ENCODE measurements around the gene KRTAP10-2.

The KRTAP10-2 gene

GRCh38 chr21:44575307-44576024, 24.2 kb upstream of the KRTAP10-2 start:
- TF ChIP-seq TAF1 (IDR thresholded peaks at IDR 0.05; ENCODE audit: low read depth) (no peak), EGR1 (IDR thresholded peaks at IDR 0.05) (no peak), RAD21 (IDR thresholded peaks at IDR 0.05; ENCODE audit: low read depth) (no peak)

DNA sequence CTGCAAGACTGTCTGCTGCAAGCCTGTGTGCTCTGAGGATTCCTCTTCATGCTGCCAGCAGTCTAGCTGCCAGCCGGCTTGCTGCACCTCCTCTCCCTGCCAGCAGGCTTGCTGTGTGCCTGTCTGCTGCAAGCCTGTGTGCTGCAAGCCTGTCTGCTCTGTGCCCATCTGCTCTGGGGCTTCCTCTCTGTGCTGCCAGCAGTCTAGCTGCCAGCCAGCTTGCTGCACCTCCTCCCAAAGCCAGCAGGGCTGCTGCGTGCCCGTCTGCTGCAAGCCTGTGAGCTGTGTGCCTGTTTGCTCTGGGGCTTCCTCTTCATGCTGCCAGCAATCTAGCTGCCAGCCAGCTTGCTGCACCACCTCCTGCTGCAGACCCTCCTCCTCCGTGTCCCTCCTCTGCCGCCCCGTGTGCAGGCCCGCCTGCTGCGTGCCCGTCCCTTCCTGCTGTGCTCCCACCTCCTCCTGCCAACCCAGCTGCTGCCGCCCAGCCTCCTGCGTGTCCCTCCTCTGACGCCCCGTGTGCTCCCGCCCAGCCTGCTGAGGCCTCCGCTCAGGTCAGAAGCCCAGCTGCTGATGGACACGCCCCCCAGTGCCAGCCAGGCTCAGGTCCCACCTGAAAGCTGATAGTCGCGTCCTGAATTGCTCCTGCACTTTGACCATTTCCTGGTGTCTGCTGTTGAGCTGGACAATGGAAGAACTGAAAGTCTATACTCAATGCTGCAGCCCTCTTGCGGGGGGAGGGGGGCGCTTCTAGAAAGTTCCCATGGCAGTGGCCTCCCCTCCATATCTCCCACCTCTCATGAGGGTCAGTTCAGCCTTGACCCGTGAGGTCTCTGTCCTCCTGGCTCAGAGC, 23.4 kb upstream of the KRTAP10-2 start:
- TF ChIP-seq TAF1 (IDR thresholded peaks at IDR 0.05; ENCODE audit: low read depth): no peak
- peak; percentile 90 for TF ChIP-seq TCF12 (IDR thresholded peaks at IDR 0.05; ENCODE audit: low read depth)
- no peak for TF ChIP-seq YY1 (IDR thresholded peaks at IDR 0.05; ENCODE audit: low read depth)
- TF ChIP-seq FOXM1 (IDR thresholded peaks at IDR 0.05; ENCODE audit: borderline replicate concordance, low read depth): no peak
- no peak for TF ChIP-seq CREB1 (IDR thresholded peaks at IDR 0.05; ENCODE audit: low read depth)
- peak; percentile 70; the same call in 1 of the 2 replicates for TF ChIP-seq NFIC (IDR thresholded peaks at IDR 0.05)
- TF ChIP-seq USF1 (IDR thresholded peaks at IDR 0.05): 0 out of 2 replicates have a peak, but pooled peaks have one; percentile 24
- peak; percentile 68 for TF ChIP-seq EP300 (IDR thresholded peaks at IDR 0.05; ENCODE audit: borderline replicate concordance)
- TF ChIP-seq CEBPB (IDR thresholded peaks at IDR 0.05): no peak
- TF ChIP-seq RAD21 (IDR thresholded peaks at IDR 0.05; ENCODE audit: low read depth): no peak
- TF ChIP-seq TEAD4 (IDR thresholded peaks at IDR 0.05): 0 out of 2 replicates have a peak, but pooled peaks have one; percentile 25
- TF ChIP-seq, protein P1, sequence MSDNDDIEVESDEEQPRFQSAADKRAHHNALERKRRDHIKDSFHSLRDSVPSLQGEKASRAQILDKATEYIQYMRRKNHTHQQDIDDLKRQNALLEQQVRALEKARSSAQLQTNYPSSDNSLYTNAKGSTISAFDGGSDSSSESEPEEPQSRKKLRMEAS (IDR thresholded peaks at IDR 0.05): peak; percentile 56; the same call in 1 of the 2 replicates
- no peak; the same call in 1 of the 2 replicates for TF ChIP-seq EGR1 (IDR thresholded peaks at IDR 0.05)
- TF ChIP-seq ZBTB7A (IDR thresholded peaks at IDR 0.05; ENCODE audit: low read depth): no peak
- TF ChIP-seq REST (IDR thresholded peaks at IDR 0.05; ENCODE audit: low read depth): no peak

- TF ChIP-seq EP300 (IDR thresholded peaks at IDR 0.05; ENCODE audit: borderline replicate concordance) (peak; percentile 43; the same call in 1 of the 2 replicates), TCF12 (IDR thresholded peaks at IDR 0.05; ENCODE audit: low read depth) (peak; percentile 60), NFIC (IDR thresholded peaks at IDR 0.05) (peak; percentile 78), TEAD4 (IDR thresholded peaks at IDR 0.05) (peak; percentile 28; the same call in 1 of the 2 replicates)
These were observed 22.5 kb upstream of the KRTAP10-2 start, which contains the start of gene KRTAP10-4 for GRCh38 chr21:44573630-44574456. Gene KRTAP10-4, plus strand, starts transcription at chr21:44573729. Its CDS starts 30 bp downstream, at chr21:44573759.

- TF ChIP-seq TCF12 (IDR thresholded peaks at IDR 0.05; ENCODE audit: low read depth) (no peak), ZBTB7A (IDR thresholded peaks at IDR 0.05; ENCODE audit: low read depth) (no peak), USF1 (IDR thresholded peaks at IDR 0.05) (no peak), RAD21 (IDR thresholded peaks at IDR 0.05; ENCODE audit: low read depth) (no peak), CEBPB (IDR thresholded peaks at IDR 0.05) (no peak), EGR1 (IDR thresholded peaks at IDR 0.05) (no peak), CREB1 (IDR thresholded peaks at IDR 0.05; ENCODE audit: low read depth) (no peak), FOXM1 (IDR thresholded peaks at IDR 0.05; ENCODE audit: borderline replicate concordance, low read depth) (no peak), TEAD4 (IDR thresholded peaks at IDR 0.05) (no peak), TAF1 (IDR thresholded peaks at IDR 0.05; ENCODE audit: low read depth) (no peak), EP300 (IDR thresholded peaks at IDR 0.05; ENCODE audit: borderline replicate concordance) (no peak), REST (IDR thresholded peaks at IDR 0.05; ENCODE audit: low read depth) (no peak), YY1 (IDR thresholded peaks at IDR 0.05; ENCODE audit: low read depth) (no peak), NFIC (IDR thresholded peaks at IDR 0.05) (no peak)
- TF ChIP-seq, protein P1 (IDR thresholded peaks at IDR 0.05): no peak
These were observed 21.8 kb upstream of the KRTAP10-2 start for GRCh38 chr21:44572959-44573583.

Data from Ishikawa (cell line).